Kidney tubule cell (primary cell): ENCODE results near the gene LRMDA.
"Not testable (repeated sequence)": the region's sequence is repeated elsewhere in the genome, so short reads cannot be mapped to it uniquely, and the experiment has no call there.

ENCODE experiments used
- DNase-seq: peaks from one replicate; pipeline ENCODE4 v3.0.0-alpha.2; 2018; ENCODE audit warnings: low spot score

The LRMDA gene

DNA sequence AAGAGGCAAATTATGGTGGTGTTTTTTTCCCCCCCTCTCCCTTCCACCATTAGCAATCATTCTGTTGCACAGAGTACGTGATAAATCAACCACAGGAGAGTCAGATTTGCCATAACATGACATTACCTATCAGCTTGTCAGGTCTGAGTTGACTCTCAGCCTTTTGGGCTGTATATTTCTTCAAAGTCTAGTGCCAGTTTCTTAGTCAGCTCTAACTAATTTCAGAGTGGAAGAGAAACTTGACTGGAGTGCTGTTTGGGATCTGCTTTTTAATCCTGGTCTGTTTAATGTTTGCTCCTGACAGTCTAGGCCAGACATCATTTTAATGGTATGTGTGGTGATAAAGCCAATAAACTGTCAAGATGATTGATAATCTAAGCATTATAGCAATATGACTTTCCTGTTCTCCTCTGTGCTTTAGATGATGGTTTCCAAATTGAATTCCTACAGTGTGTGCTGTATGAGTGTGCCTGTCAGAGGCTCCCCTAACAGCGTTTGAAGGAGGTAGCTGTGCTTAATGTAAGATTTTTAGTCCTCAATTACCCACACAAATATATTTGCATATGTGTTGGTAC lies 76.9 kb downstream of the LRMDA start:
- DNase-seq, result peak; percentile 28

DNA sequence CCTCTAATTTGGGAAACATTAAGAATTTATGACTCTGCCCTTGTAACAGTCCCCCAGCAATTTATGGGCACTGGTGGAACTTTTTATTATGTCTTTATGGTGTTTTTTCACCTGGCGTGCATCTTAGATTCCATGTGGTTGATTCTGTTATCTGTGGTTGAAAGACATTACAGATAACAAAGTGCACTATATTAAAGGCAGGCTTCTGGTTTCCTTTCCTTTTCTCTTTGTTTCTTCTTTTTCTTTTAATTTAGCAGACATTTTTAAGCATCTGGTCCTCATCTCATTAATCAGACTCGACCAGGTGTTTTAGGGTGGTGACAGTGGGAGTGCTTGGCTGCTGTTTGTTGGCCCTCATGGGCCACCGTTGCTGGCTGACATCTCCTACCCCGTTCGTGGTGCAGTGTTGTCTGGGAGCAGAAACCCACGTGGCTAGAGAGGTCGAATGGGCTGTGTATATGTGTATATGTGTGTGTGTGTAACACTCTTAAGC lies 77.4 kb downstream of the LRMDA start:
- no peak for DNase-seq

DNA sequence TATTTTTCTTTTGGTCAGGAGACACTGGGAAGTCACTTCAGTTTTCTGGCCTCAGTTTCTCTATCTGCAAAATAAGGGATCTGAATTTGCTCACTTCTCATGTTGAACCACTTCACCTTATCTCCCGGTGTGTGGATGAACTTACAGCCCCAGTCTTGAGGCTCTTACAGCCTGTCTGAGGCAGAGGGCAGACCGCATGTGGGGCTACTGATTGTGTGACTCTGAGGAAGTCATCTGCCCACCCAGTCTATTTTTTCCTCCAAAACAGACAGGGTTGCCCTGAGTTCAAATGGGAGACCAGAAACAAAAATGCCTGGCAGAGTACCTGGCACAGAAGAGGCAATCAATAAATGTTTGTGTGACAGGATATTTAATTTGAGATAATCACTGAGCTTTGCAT lies 78.3 kb downstream of the LRMDA start:
- no peak for DNase-seq

DNA sequence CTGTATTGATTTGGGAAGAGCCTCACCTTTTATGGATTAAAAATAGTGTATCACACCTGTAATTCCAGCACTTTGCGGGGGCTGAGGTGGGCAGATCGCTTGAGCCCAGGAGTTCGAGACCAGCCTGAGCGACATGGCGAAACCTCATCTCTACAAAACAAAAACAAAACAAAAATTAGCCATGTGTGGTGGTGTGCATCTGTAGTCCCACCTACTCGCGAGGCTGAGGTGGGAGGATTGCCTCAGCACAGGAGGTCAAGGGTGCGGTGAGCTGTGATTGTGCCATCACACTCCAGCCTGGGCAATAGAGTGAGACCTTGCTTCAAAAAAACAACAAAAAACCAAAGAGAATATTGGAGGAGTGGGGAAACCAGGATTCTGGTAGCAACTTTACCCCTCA lies 79.6 kb downstream of the LRMDA start:
- DNase-seq, result no peak

DNA sequence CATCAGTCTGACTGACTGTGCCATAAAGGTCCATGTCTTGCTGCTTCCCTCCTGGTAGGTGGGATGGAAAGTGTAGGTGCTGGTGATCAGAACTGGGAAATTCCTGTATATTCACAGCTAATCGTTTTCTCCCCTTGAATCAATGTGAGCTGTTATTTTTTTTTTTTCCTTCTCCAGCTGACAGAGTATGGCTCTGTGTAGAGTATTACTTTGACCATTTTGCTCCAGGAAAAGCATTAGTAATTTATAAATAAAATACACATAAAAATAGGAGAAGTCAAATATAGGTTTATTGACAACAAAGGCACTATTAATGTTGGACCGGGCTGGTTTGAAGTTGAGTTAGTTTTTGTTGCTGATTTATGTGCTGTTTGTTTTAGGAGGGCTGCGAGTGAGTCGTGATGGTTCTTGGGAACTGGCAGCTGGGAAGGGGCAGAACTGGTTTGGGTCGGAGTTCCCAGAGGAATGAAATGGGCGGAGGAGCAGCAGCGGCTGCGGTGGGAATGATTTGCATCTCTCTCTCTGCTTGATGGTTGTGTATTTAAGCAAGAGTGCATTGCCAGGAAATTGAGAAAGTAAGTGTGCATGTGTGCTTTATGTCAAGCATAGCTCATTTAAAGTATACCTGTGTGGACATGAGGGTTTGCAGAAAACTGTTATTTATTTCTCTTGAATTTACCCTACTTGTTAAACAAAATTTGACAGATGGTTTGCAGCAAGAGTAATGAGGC lies 80.9 kb downstream of the LRMDA start:
- DNase-seq, result no peak

DNA sequence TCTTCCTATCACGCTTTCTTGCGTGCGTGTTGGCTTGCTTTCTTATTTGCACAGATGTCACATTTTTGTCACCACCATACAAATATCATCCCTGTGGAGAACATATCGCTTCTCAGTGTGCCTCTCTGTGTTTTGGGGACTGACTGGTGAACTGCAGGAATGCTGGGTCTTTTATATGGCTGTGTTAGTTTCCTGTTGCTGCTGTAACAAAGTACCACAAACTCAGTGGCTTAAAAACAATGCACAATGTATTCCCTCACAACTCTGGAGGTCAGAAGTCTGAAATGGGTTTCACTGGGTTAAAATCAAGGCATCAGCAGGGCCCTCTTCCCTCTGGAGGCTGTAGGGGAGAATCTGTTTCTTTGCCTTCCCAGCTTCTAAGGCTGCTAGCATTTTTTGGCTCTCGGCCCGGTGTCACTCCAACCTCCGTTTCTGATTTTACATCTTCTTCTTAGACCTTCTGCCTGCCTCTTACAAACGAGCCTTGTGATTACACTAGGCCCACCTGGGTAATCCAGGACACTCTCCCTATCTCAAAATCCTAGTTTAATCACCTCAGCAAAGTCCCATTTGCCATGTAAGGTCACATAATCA lies 82.0 kb downstream of the LRMDA start:
- no peak for DNase-seq

DNA sequence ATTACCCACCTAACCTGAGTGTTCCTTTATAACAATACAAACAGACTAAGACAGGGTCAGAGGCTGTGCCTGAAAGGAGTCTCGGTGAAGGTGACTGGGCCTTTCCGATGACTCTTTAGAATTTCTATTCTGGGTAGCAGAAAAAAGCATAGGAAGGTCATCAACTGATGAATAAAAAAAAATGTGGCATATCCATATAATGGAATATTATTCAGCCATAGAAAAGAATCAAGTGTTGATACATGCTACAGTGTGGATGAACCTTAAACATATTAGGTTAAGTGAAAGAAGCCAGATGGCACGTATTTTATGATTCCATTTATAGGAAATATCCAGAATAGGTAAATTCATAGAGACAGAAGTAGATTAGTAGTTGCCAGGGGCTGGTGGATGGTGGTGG lies 83.4 kb downstream of the LRMDA start:
- DNase-seq, result no peak

DNA sequence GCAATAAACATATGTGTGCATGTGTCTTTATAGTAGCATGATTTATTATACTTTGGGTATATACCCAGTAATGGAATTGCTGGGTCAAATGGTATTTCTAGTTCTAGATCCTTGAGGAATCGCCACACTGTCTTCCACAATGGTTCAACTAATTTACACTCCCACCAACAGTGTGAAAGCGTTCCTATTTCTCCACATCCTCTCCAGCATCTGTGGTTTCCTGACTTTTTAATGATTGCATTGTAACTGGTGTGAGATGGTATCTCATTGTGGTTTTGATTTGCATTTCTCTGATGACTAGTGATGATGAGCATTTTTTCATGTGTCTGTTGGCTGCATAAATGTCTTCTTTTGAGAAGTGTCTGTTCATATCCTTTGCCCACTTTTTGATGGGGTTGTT lies 84.7 kb downstream of the LRMDA start:
- DNase-seq, result not testable (repeated sequence)

DNA sequence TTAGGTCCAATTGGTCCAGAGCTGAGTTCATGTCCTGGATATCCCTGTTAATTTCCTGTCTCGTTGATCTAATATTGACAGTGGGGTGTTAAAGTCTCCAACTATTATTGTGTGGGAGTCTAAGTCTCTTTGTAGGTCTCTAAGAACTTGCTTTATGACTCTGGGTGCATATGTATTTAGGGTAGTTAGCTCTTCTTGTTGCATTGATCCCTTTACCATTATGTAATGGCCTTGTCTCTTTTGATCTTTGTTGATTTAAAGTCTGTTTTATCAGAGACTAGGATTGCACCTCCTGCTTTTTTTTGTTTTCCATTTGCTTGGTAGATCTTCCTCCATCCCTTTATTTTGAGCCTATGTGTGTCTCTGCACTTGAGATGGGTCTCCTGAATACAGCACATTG lies 87.8 kb downstream of the LRMDA start:
- not testable (repeated sequence) for DNase-seq

DNA sequence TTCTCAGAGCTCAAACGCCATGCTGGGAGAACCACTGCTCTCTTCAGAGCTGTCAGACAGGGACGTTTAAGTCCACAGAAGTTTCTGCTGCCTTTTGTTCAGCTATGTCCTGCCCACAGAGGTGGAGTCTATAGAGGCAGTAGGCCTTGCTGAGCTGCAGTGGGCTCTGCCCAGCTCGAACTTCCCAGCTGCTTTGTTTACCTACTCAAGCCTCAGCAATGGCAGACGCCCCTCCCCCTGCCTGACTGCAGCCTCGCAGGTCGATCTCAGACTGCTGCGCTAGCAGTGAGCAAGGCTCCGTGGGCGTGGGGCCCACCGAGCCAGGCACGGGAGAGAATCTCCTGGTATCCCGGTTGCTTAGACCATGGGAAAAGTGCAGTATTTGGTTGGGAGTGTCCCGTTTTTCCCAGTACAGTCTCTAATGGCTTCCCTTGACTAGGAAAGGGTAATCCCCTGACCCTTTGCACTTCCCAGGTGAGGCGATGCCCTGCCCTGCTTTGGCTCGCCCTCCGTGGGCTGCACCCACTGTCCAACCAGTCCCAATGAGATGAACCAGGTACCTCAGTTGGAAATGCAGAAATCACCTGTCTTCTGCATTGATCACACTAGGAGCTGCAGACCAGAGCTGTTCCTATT lies 89.9 kb downstream of the LRMDA start:
- DNase-seq, result not testable (repeated sequence)

DNA sequence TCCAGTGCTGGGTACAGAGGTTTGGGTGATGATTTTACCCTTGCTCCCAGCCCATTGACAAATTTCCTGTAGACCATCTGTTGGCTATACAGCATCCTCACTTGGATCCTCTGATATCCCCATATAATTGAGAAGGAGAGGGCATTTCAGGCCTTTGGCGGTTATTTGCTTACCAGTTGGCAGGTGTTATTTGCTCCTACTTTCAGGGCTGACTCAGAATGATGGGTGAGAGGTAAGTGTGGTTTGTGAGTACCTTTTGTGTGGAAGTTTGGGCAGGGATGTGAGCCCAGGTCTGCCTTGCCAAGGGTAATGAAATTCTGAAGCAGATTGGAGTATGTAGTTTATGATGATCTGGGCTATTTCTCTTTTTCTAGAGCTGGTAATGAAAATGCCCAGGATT lies 93.6 kb downstream of the LRMDA start:
- no peak for DNase-seq

DNA sequence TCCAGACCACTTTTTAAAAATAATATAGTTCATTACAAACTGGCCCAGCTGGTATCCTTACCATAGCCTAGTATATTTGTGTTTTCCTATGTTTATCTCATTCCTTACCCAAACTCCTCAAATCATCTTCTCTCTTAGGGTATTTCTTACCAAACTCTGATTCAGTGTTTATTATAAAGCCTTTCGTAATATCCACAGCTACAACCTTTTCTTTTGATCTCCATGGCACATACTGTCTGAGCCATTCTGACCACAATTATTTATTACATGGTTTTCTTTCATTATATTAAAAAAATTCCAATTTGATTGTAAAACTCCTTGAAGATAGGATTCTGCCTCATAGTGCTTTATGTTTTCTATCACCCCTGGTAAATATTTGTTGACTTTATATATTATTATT lies 94.2 kb downstream of the LRMDA start:
- no peak for DNase-seq

DNA sequence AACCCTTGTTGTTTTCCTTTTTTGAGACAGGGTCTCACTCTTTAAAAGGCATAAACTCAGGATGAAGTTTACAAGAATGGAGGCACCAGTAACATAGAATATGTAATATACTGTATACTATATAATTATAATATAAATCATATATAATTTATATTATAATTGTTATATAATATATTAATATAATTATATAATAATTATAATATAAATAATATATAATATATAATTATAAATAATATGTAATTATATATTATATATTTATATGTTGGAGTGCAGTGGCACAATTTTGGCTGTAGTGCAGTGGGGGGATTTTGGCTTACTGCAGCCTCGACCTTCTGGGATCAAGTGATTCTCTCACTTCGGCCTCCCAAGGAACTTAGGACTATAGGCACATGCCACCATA lies 96.1 kb downstream of the LRMDA start:
- no peak for DNase-seq

DNA sequence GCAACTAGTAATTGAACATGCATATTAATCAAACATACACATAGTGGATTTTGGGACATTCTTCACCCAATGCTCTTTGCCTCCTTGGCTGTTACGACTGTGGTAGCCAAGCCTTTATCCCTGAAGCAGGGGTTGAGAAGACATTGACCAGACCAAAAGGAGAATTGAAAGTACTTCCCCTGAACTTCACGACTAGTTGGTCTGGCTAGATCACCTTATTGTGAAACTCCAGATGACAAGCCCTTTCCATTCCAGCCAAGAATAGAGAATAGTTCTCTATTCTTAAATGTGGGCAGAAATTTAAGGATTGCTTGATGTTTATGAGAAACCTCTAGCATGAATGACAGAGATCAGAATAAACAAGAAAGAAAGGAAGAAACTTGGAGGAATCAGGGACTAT lies 97.0 kb downstream of the LRMDA start:
- no peak for DNase-seq

DNA sequence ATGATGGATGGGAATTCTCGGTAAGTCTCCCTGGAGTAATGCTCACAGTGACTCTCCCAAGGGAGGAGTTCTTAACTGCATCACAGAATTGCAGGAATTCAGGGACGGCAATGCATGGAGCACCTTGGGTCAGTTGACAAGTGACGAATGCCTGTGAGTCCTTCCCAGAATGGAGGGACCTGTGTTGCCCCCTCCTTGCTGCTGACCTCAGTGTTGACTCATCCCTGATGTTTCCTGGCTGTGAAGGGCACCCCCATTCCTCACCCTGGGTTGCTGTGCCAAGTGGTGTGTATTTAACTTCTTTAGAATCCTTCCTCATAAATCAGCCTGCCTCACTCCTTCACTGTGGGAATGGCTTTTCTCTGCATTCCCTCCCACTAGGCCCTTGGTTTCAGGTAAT lies 98.9 kb downstream of the LRMDA start:
- peak; percentile 100 for DNase-seq

DNA sequence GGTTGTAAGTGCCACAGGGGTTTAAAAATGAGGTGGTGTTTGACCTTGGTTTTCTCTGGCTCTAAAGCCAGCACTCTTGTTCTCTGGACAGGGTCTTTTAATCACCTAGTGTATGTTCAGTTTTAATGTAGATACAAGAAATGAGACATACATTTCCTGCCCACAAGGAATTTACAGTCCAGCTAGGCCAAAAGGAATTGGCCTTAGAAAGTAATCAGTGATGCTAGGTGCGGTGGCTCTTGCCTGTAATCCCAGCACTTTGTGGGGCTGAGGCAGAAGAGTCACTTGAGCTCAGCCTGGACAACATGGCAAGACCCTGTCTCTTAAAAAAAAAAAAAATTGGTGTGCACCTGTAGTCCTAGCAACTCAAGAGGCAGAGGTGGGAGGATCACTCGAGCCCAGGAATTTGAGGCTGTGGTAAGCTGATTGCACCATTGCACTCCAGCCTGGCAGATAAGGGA lies 100.2 kb downstream of the LRMDA start:
- peak; percentile 75 for DNase-seq

DNA sequence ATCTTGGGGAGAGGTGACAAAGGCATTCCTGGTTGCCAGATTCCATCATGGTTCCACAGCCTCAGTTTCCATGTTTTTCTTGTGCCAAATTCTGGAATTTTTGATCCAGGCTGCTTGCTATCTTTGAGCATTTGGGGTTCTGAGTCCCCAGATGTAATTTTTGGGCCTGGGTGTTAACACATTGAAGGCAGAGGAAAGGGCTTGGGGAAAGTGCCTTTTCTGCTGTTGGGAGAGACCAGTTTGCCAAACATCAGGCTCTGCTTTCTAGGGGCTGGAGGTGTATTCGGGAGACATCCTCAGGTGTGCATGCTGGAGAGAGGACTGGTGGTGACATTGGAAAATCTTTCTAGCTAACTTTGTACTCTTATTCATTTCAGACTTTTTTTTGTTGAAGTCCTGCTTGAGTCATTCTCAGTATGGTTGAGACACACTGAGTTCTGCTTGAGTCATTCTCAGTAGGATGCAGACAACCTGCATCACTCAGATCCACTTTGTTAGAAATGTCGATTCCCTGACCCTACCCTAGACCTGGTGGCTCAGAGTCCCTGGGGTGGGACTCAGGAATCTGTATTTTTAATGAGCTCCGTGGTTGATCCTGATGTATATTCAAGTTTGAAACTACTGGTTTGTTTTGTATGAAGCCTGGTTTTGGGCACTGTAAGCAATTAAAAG lies 101.0 kb downstream of the LRMDA start:
- peak; percentile 91 for DNase-seq

DNA sequence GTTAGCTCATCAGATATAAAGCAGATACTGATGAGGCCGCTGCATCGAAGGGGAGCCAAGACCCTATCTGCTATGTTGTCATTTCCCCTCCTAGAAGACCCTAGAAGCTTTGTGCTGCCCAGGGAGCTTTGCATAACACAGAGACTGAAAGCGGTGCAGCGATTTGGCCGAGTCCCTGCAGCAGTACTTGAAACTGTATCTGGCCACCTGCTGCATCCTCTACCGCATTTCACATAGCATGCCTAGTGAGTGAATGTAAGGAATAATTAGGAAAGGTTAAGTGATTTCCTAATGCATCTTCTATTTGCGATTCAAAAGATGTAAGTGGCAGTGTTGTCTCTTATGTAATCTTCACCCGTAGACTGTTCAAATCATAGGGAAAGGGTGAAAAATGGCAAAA lies 106.7 kb downstream of the LRMDA start:
- DNase-seq, result no peak

DNA sequence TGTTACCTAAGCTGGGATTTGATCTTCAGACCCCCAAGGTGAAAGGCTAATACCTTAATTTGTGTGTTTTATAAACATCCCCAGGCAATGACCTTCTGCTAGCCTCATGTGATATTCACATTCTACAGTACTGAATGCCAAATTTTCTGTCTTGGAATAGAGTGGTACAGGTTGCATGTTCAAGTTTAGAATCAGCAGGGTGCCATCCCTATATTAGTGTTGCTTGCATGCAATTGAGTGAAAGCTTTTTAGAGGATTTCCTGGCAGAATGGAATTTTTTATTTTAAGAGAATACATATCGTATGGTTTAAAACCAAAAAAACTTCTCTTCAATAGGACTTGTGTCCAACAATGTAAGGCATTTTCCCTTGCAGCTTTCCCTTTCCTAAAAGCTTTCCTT lies 107.3 kb downstream of the LRMDA start:
- no peak for DNase-seq

DNA sequence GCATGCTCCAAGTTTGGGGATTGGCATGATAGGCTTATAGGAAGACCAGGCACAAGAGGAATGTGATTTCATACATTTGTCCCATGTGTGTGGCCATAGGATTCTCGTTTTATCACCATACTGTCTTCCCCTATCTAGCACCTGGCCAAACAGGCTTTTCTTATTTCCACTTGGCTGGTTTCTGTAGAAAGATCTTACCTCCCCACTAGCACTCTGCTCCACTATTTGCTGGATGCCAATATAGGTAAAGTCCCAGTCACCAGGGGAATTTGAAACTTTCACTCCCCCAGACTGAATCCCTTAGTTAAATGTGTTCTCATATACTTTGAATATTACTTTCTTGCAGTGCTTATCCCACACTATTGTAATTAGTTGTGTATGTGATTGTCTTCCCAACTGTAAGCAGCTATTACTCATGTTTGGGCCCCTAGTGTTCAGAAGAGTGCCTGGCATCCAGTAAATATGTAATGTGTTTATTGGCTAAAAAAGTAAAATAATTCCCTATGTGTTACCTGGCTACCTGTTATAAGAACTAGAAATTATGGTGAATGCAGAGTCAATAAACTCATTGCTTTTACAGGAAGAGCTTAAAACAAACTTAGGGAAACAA lies 109.0 kb downstream of the LRMDA start:
- DNase-seq, result no peak

DNA sequence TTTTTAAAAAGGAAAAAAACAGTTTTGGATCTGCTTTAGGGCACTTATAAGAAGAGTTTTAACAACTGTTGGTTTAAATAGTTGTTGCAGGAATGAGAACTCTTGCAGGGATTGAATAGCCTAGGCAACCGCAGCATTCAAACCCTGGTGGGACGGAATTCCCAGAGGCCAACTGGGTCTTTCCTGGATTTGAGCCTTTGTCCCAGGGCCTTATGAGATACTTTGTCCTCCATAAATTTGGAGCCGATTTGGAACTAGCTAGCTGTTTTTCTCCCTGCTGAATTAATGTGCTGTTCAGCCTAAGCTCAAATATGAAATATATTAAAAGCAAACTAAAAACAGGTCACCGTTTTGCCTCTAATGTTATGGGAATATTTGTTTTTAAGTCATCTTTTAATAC lies 109.6 kb downstream of the LRMDA start:
- no peak for DNase-seq

DNA sequence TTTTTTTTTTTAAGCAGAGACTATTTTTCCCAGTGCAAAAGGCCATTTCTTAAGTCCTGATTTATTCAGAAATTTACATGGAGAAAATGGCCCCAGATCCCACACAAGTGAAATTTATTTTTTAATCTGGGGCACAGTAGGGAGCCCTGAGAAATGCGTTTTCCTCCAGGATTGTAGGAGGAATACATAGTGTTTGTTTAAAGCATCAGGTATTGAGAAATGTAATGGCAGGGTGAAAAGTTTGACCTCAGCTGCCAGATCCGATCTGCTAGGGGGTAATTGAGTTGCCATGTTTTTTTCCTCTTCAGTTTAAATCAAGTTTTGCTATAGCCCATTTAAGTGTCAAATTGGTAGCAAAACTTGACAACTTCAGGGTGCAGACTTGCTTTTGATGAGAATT lies 110.0 kb downstream of the LRMDA start:
- no peak for DNase-seq
